HEK293 (cell line): ENCODE results near the gene CPA4.

Experiments used
- GLI4 ChIP-seq: fragments of 450-650 bp; formaldehyde crosslinking; IDR thresholded peaks from 2 replicates; pipeline ENCODE4 v1.5.1; 2016; ENCODE audit warnings: missing biosample characterization, missing genetic modification characterization
- GLIS1 ChIP-seq: fragments of 450-650 bp; formaldehyde crosslinking; IDR thresholded peaks from 2 replicates; pipeline ENCODE4 v1.5.1; 2016; ENCODE audit warnings: missing biosample characterization, missing genetic modification characterization
- KLF1 ChIP-seq: fragments of 450-650 bp; formaldehyde crosslinking; IDR thresholded peaks from 2 replicates; pipeline ENCODE4 v1.5.1; 2016; ENCODE audit warnings: missing biosample characterization, missing genetic modification characterization
- KLF8 ChIP-seq: fragments of 450-650 bp; formaldehyde crosslinking; IDR thresholded peaks from 2 replicates; pipeline ENCODE4 v1.5.1; 2016; ENCODE audit warnings: missing biosample characterization, missing genetic modification characterization
- KLF9 ChIP-seq: fragments of 450-650 bp; formaldehyde crosslinking; IDR thresholded peaks from 2 replicates; pipeline ENCODE4 v1.5.1; 2016; ENCODE audit warnings: missing biosample characterization, missing genetic modification characterization, low read depth
- SCRT1 ChIP-seq: fragments of 450-650 bp; formaldehyde crosslinking; IDR thresholded peaks from 2 replicates; pipeline ENCODE4 v1.5.1; 2016; ENCODE audit warnings: missing biosample characterization, missing genetic modification characterization, borderline replicate concordance
- SP3 ChIP-seq: fragments of 450-650 bp; formaldehyde crosslinking; IDR thresholded peaks from 2 replicates; pipeline ENCODE4 v1.5.1; 2016; ENCODE audit warnings: missing biosample characterization, missing genetic modification characterization
- SP7 ChIP-seq: fragments of 450-650 bp; formaldehyde crosslinking; IDR thresholded peaks from 2 replicates; pipeline ENCODE4 v1.5.1; 2016; ENCODE audit warnings: missing biosample characterization, missing genetic modification characterization
- ZBTB20 ChIP-seq: fragments of 450-650 bp; formaldehyde crosslinking; IDR thresholded peaks from 2 replicates; pipeline ENCODE4 v1.5.1; 2016; ENCODE audit warnings: missing biosample characterization, missing genetic modification characterization
- ZNF2 ChIP-seq: fragments of 450-650 bp; formaldehyde crosslinking; IDR thresholded peaks from 2 replicates; pipeline ENCODE4 v1.5.1; 2016; ENCODE audit warnings: missing biosample characterization, missing genetic modification characterization
- ZNF324 ChIP-seq: fragments of 450-650 bp; formaldehyde crosslinking; IDR thresholded peaks from 2 replicates; pipeline ENCODE4 v1.5.1; 2016; ENCODE audit warnings: missing biosample characterization, missing genetic modification characterization
- ZNF335 ChIP-seq: fragments of 450-650 bp; formaldehyde crosslinking; conservative IDR thresholded peaks from 2 replicates; pipeline ENCODE4 v1.5.1; 2016; ENCODE audit warnings: missing biosample characterization, missing genetic modification characterization
- ZNF341 ChIP-seq: fragments of 450-650 bp; formaldehyde crosslinking; IDR thresholded peaks from 2 replicates; pipeline ENCODE4; 2016; ENCODE audit warnings: low read depth, missing biosample characterization, missing genetic modification characterization
- ZNF501 ChIP-seq: fragments of 450-650 bp; formaldehyde crosslinking; IDR thresholded peaks from 2 replicates; pipeline ENCODE4 v1.5.1; 2016; ENCODE audit warnings: missing biosample characterization, missing genetic modification characterization
- ZNF629 ChIP-seq: fragments of 450-650 bp; formaldehyde crosslinking; IDR thresholded peaks from 2 replicates; pipeline ENCODE4 v1.5.1; 2017; ENCODE audit warnings: missing biosample characterization, missing genetic modification characterization
- ZNF768 ChIP-seq: fragments of 450-650 bp; formaldehyde crosslinking; IDR thresholded peaks from 2 replicates; pipeline ENCODE4 v1.5.1; 2018; ENCODE audit warnings: missing biosample characterization, mild to moderate bottlenecking, missing genetic modification characterization
- ZSCAN23 ChIP-seq: fragments of 450-650 bp; formaldehyde crosslinking; IDR thresholded peaks from 2 replicates; pipeline ENCODE4 v1.5.1; 2016; ENCODE audit warnings: missing biosample characterization, missing genetic modification characterization
- ZXDB ChIP-seq: fragments of 450-650 bp; formaldehyde crosslinking; IDR thresholded peaks from 2 replicates; pipeline ENCODE4 v1.5.1; 2016; ENCODE audit warnings: missing biosample characterization, missing genetic modification characterization
- TF ChIP-seq, protein P1 (sequence below): fragments of 450-650 bp; formaldehyde crosslinking; IDR thresholded peaks from 2 replicates; pipeline ENCODE4 v1.5.1; 2016; ENCODE audit warnings: missing biosample characterization, missing genetic modification characterization
- TF ChIP-seq, protein P2 (sequence below): fragments of 450-650 bp; formaldehyde crosslinking; IDR thresholded peaks from 2 replicates; pipeline ENCODE4 v1.5.1; 2016; ENCODE audit warnings: missing biosample characterization, missing genetic modification characterization
- TF ChIP-seq, protein P3 (sequence below): fragments of 450-650 bp; formaldehyde crosslinking; IDR thresholded peaks from 2 replicates; pipeline ENCODE4 v1.5.1; 2016; ENCODE audit warnings: missing biosample characterization, missing genetic modification characterization
- TF ChIP-seq, protein P4 (sequence below): fragments of 450-650 bp; formaldehyde crosslinking; IDR thresholded peaks from 2 replicates; pipeline ENCODE4 v1.5.1; 2017; ENCODE audit warnings: missing biosample characterization, missing genetic modification characterization
- TF ChIP-seq, protein P5 (sequence below): fragments of 450-650 bp; formaldehyde crosslinking; IDR thresholded peaks from 2 replicates; pipeline ENCODE4 v1.5.1; 2016; ENCODE audit warnings: missing biosample characterization, missing genetic modification characterization
- TF ChIP-seq, protein P6 (sequence below): fragments of 450-650 bp; formaldehyde crosslinking; IDR thresholded peaks from 2 replicates; pipeline ENCODE4 v1.5.1; 2016; ENCODE audit warnings: missing biosample characterization, missing genetic modification characterization
- TF ChIP-seq, protein P7 (sequence below): fragments of 450-650 bp; formaldehyde crosslinking; IDR thresholded peaks from 2 replicates; pipeline ENCODE4 v1.5.1; 2017; ENCODE audit warnings: missing biosample characterization, missing genetic modification characterization

CPA4 gene

DNA sequence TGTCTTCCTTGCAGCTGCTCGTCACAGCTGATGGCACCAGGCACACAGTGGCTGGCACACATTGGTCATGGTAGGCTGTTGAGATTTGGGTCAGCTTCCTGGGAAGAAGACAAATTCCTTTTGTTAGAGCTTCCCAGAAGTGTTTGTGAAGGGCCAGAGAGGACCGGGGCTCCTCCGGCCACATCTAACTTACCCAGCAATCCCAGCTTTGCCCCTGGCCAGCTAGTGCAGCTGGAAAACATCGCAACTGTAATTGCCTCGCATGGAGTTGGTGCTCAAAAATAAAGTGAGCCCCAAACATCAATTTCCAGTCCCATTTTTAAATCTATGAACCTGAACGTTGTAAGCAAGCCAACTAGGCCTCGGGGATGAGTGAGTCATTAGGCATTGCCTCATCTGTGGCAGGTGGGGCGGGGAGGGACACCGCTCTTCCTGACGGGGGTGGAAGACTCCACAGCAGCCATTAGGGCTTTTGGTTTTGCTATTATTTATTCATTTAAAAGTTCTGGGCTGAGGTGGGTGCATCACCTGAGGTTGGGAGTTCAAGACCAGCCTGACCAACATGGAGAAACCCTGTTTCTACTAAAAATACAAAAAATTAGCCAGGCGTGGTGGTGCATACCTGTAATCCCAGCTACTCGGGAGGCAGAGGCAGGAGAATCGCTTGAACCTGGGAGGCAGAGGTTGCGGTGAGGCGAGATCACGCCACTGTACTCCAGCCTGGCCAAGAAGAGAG, 64.1 kb downstream of the CPA4 start (continued):
- TF ChIP-seq, protein P1, sequence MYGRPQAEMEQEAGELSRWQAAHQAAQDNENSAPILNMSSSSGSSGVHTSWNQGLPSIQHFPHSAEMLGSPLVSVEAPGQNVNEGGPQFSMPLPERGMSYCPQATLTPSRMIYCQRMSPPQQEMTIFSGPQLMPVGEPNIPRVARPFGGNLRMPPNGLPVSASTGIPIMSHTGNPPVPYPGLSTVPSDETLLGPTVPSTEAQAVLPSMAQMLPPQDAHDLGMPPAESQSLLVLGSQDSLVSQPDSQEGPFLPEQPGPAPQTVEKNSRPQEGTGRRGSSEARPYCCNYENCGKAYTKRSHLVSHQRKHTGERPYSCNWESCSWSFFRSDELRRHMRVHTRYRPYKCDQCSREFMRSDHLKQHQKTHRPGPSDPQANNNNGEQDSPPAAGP (tag by site-specific recombination), result peak; percentile 22; the same call in 1 of the 2 replicates
- 0 out of 2 replicates have a peak, but pooled peaks have one; percentile 12 for TF ChIP-seq ZSCAN23 (tag by site-specific recombination)
- TF ChIP-seq SCRT1, result no peak
- TF ChIP-seq ZNF629 (tag by site-specific recombination), result peak; percentile 70
- TF ChIP-seq ZBTB20 (tag by site-specific recombination), result no peak
- TF ChIP-seq ZNF335 (tag by site-specific recombination), result 0 out of 2 replicates have a peak, but pooled peaks have one; percentile 5
- peak; percentile 70 for TF ChIP-seq ZNF341 (tag by site-specific recombination)
- 0 out of 2 replicates have a peak, but pooled peaks have one; percentile 30 for TF ChIP-seq ZXDB (tag by site-specific recombination)
- TF ChIP-seq, protein P2, sequence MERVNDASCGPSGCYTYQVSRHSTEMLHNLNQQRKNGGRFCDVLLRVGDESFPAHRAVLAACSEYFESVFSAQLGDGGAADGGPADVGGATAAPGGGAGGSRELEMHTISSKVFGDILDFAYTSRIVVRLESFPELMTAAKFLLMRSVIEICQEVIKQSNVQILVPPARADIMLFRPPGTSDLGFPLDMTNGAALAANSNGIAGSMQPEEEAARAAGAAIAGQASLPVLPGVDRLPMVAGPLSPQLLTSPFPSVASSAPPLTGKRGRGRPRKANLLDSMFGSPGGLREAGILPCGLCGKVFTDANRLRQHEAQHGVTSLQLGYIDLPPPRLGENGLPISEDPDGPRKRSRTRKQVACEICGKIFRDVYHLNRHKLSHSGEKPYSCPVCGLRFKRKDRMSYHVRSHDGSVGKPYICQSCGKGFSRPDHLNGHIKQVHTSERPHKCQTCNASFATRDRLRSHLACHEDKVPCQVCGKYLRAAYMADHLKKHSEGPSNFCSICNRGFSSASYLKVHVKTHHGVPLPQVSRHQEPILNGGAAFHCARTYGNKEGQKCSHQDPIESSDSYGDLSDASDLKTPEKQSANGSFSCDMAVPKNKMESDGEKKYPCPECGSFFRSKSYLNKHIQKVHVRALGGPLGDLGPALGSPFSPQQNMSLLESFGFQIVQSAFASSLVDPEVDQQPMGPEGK, result peak; percentile 56
- TF ChIP-seq GLI4 (tag by site-specific recombination), result peak; percentile 53; the same call in 1 of the 2 replicates
- TF ChIP-seq, protein P3, sequence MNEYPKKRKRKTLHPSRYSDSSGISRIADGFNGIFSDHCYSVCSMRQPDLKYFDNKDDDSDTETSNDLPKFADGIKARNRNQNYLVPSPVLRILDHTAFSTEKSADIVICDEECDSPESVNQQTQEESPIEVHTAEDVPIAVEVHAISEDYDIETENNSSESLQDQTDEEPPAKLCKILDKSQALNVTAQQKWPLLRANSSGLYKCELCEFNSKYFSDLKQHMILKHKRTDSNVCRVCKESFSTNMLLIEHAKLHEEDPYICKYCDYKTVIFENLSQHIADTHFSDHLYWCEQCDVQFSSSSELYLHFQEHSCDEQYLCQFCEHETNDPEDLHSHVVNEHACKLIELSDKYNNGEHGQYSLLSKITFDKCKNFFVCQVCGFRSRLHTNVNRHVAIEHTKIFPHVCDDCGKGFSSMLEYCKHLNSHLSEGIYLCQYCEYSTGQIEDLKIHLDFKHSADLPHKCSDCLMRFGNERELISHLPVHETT (tag by site-specific recombination), result peak; percentile 16; the same call in 1 of the 2 replicates
- peak; percentile 29; the same call in 1 of the 2 replicates for TF ChIP-seq GLIS1 (tag by site-specific recombination)
- peak; percentile 18; the same call in 1 of the 2 replicates for TF ChIP-seq SP3 (tag by site-specific recombination)
- TF ChIP-seq, protein P4, sequence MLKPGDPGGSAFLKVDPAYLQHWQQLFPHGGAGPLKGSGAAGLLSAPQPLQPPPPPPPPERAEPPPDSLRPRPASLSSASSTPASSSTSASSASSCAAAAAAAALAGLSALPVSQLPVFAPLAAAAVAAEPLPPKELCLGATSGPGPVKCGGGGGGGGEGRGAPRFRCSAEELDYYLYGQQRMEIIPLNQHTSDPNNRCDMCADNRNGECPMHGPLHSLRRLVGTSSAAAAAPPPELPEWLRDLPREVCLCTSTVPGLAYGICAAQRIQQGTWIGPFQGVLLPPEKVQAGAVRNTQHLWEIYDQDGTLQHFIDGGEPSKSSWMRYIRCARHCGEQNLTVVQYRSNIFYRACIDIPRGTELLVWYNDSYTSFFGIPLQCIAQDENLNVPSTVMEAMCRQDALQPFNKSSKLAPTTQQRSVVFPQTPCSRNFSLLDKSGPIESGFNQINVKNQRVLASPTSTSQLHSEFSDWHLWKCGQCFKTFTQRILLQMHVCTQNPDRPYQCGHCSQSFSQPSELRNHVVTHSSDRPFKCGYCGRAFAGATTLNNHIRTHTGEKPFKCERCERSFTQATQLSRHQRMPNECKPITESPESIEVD (tag by site-specific recombination), result no peak
- TF ChIP-seq, protein P5, sequence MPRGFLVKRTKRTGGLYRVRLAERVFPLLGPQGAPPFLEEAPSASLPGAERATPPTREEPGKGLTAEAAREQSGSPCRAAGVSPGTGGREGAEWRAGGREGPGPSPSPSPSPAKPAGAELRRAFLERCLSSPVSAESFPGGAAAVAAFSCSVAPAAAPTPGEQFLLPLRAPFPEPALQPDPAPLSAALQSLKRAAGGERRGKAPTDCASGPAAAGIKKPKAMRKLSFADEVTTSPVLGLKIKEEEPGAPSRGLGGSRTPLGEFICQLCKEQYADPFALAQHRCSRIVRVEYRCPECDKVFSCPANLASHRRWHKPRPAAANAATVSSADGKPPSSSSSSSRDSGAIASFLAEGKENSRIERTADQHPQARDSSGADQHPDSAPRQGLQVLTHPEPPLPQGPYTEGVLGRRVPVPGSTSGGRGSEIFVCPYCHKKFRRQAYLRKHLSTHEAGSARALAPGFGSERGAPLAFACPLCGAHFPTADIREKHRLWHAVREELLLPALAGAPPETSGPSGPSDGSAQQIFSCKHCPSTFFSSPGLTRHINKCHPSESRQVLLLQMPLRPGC (tag by site-specific recombination), result peak; percentile 33; the same call in 1 of the 2 replicates
- TF ChIP-seq, protein P6, sequence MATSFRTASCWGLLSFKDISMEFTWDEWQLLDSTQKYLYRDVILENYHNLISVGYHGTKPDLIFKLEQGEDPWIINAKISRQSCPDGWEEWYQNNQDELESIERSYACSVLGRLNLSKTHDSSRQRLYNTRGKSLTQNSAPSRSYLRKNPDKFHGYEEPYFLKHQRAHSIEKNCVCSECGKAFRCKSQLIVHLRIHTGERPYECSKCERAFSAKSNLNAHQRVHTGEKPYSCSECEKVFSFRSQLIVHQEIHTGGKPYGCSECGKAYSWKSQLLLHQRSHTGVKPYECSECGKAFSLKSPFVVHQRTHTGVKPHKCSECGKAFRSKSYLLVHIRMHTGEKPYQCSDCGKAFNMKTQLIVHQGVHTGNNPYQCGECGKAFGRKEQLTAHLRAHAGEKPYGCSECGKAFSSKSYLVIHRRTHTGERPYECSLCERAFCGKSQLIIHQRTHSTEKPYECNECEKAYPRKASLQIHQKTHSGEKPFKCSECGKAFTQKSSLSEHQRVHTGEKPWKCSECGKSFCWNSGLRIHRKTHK (tag by site-specific recombination), result no peak
- TF ChIP-seq, protein P7, sequence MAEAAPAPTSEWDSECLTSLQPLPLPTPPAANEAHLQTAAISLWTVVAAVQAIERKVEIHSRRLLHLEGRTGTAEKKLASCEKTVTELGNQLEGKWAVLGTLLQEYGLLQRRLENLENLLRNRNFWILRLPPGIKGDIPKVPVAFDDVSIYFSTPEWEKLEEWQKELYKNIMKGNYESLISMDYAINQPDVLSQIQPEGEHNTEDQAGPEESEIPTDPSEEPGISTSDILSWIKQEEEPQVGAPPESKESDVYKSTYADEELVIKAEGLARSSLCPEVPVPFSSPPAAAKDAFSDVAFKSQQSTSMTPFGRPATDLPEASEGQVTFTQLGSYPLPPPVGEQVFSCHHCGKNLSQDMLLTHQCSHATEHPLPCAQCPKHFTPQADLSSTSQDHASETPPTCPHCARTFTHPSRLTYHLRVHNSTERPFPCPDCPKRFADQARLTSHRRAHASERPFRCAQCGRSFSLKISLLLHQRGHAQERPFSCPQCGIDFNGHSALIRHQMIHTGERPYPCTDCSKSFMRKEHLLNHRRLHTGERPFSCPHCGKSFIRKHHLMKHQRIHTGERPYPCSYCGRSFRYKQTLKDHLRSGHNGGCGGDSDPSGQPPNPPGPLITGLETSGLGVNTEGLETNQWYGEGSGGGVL, result peak; percentile 58
- no peak for TF ChIP-seq ZNF768
- 0 out of 2 replicates have a peak, but pooled peaks have one; percentile 48 for TF ChIP-seq KLF8 (tag by site-specific recombination)
- 0 out of 2 replicates have a peak, but pooled peaks have one; percentile 15 for TF ChIP-seq KLF9 (tag by site-specific recombination)
- no peak for TF ChIP-seq ZNF501 (tag by site-specific recombination)
- TF ChIP-seq ZNF324 (tag by site-specific recombination), result 0 out of 2 replicates have a peak, but pooled peaks have one; percentile 36
- peak; percentile 68 for TF ChIP-seq SP7 (tag by site-specific recombination)
- no peak for TF ChIP-seq ZNF2 (tag by site-specific recombination)
- no peak for TF ChIP-seq KLF1 (tag by site-specific recombination)
